H9 (cell line): Measurements from ENCODE around the gene RSBN1. TPM values are rescaled to one million over a fixed set of nuclear protein-coding genes. Genes with fewer than 3 reads are reported as not detected.

Experiments used
- DNase-seq: peaks from one replicate; pipeline ENCODE4 v3.0.0-alpha.2; 2017
- H2AFZ ChIP-seq: one replicate; pipeline ENCODE4 v1.6.1; 2013; ENCODE audit warnings: mild to moderate bottlenecking, low read length, control low read depth, moderate library complexity
- H2AK5ac ChIP-seq: 2 replicates; pipeline ENCODE4 v1.6.1; 2013; ENCODE audit warnings: low read length, control low read depth, mixed read lengths; ENCODE audit not compliant: insufficient read length
- H2BK120ac ChIP-seq: one replicate; pipeline ENCODE4 v1.6.1; 2013; ENCODE audit warnings: low read depth, mild to moderate bottlenecking, low read length, control low read depth, inconsistent platforms; ENCODE audit not compliant: poor library complexity, severe bottlenecking
- H2BK12ac ChIP-seq: 2 replicates; pipeline ENCODE4 v1.6.1; 2013; ENCODE audit warnings: low read length, control low read depth, mixed read lengths, low read depth; ENCODE audit not compliant: insufficient read length
- H2BK15ac ChIP-seq: 2 replicates; pipeline ENCODE4 v1.6.1; 2013; ENCODE audit warnings: low read depth, low read length, control low read depth
- H2BK20ac ChIP-seq: one replicate; pipeline ENCODE4 v1.6.1; 2013; ENCODE audit warnings: low read depth, mild to moderate bottlenecking, low read length, control low read depth, inconsistent platforms; ENCODE audit not compliant: poor library complexity, severe bottlenecking
- H2BK5ac ChIP-seq: 2 replicates; pipeline ENCODE4 v1.6.1; 2013; ENCODE audit warnings: low read length, control low read depth, mixed read lengths; ENCODE audit not compliant: insufficient read length
- H3K14ac ChIP-seq: 2 replicates; pipeline ENCODE4 v1.6.1; 2013; ENCODE audit warnings: low read length, control low read depth; ENCODE audit not compliant: insufficient read depth
- H3K18ac ChIP-seq: 2 replicates; pipeline ENCODE4 v1.6.1; 2013; ENCODE audit warnings: low read depth, mild to moderate bottlenecking, mixed read lengths, low read length, control low read depth; ENCODE audit not compliant: insufficient read length
- H3K23ac ChIP-seq: 2 replicates; pipeline ENCODE4 v1.6.1; 2013; ENCODE audit warnings: low read length, control low read depth, mixed read lengths, low read depth; ENCODE audit not compliant: insufficient read length
- H3K23me2 ChIP-seq: 2 replicates; pipeline ENCODE4 v1.6.1; 2013; ENCODE audit warnings: low read depth, mild to moderate bottlenecking, mixed read lengths, low read length, control low read depth; ENCODE audit not compliant: insufficient read length, poor library complexity, severe bottlenecking
- H3K27ac ChIP-seq: 2 replicates; pipeline ENCODE4 v1.5.1; 2013; ENCODE audit warnings: low read length, control low read depth, mixed read lengths, low read depth; ENCODE audit not compliant: insufficient read length
- H3K27me3 ChIP-seq: 2 replicates; pipeline ENCODE4 v1.6.1; 2013; ENCODE audit warnings: low read length, control low read depth, inconsistent platforms; ENCODE audit not compliant: insufficient read depth
- H3K4ac ChIP-seq: 2 replicates; pipeline ENCODE4 v1.6.1; 2013; ENCODE audit warnings: low read depth, mild to moderate bottlenecking, control low read depth, inconsistent platforms, low read length, moderate library complexity
- H3K4me1 ChIP-seq: 2 replicates; pipeline ENCODE4 v1.6.1; 2013; ENCODE audit warnings: low read length, control low read depth, inconsistent platforms; ENCODE audit not compliant: insufficient read depth
- H3K4me2 ChIP-seq: 2 replicates; pipeline ENCODE4 v1.6.1; 2013; ENCODE audit warnings: low read length, control low read depth, mixed read lengths; ENCODE audit not compliant: insufficient read length, insufficient read depth
- H3K56ac ChIP-seq: 2 replicates; pipeline ENCODE4 v1.6.1; 2013; ENCODE audit warnings: low read depth, mild to moderate bottlenecking, mixed read lengths, low read length, control low read depth; ENCODE audit not compliant: insufficient read length
- H3K79me1 ChIP-seq: 2 replicates; pipeline ENCODE4 v1.6.1; 2013; ENCODE audit warnings: low read depth, mild to moderate bottlenecking, moderate library complexity, low read length, control low read depth, inconsistent platforms; ENCODE audit not compliant: insufficient read depth, poor library complexity, severe bottlenecking
- H3K79me2 ChIP-seq: 2 replicates; pipeline ENCODE4 v1.6.1; 2013; ENCODE audit warnings: low read length, control low read depth, inconsistent platforms; ENCODE audit not compliant: insufficient read depth
- H3K9ac ChIP-seq: 2 replicates; pipeline ENCODE4 v1.6.1; 2013; ENCODE audit warnings: low read length, control low read depth, mixed read lengths; ENCODE audit not compliant: insufficient read length; ENCODE audit errors: extremely low read depth
- H3K9me3 ChIP-seq: one replicate; pipeline ENCODE4 v1.6.1; 2013; ENCODE audit warnings: low read depth, low read length, inconsistent platforms; ENCODE audit not compliant: control insufficient read depth
- H3T11ph ChIP-seq: one replicate; pipeline ENCODE4 v1.6.1; 2013; ENCODE audit warnings: mild to moderate bottlenecking, low read length, control low read depth, inconsistent platforms
- H4K20me1 ChIP-seq: one replicate; pipeline ENCODE4 v1.6.1; 2013; ENCODE audit not compliant: control insufficient read depth, insufficient read length, insufficient read depth
- H4K5ac ChIP-seq: 2 replicates; pipeline ENCODE4 v1.6.1; 2013; ENCODE audit warnings: low read depth, mild to moderate bottlenecking, mixed read lengths, low read length, control low read depth; ENCODE audit not compliant: insufficient read length
- H4K8ac ChIP-seq: replicated peaks from 2 replicates; pipeline ENCODE4 v1.6.1; 2013; ENCODE audit warnings: low read length, control low read depth, mixed read lengths, low read depth; ENCODE audit not compliant: insufficient read length
- H4K91ac ChIP-seq: 2 replicates; pipeline ENCODE4 v1.6.1; 2013; ENCODE audit warnings: low read depth, mild to moderate bottlenecking, moderate library complexity, mixed read lengths, low read length, control low read depth; ENCODE audit not compliant: insufficient read length
- H3K27ac Mint-ChIP-seq, 3 experiments: 2 replicates in 2 of 3; 3 replicates in 1 of 3; pipeline ENCODE4 v1.8.0; 2020 to 2021; ENCODE audit warnings: mixed read lengths in 3 of 3, mild to moderate bottlenecking in 1 of 3, moderate library complexity in 1 of 3
- H3K27me3 Mint-ChIP-seq: 2 replicates; pipeline ENCODE4 v1.8.0; 2021; ENCODE audit warnings: low read depth, mild to moderate bottlenecking, moderate library complexity, mixed read lengths
- H3K36me3 Mint-ChIP-seq, 3 experiments: 2 replicates in 2 of 3; 3 replicates in 1 of 3; pipeline ENCODE4 v1.8.0; 2020 to 2021; ENCODE audit warnings: low read depth in 3 of 3, mixed read lengths in 3 of 3; ENCODE audit not compliant: insufficient read depth in 1 of 3
- H3K4me1 Mint-ChIP-seq, 2 experiments: 2 replicates each; pipeline ENCODE4 v1.8.0; 2020; ENCODE audit warnings: mixed read lengths in 2 of 2
- H3K4me3 Mint-ChIP-seq, 2 experiments: 2 replicates in 1 of 2; 3 replicates in 1 of 2; pipeline ENCODE4 v1.8.0; 2020 to 2021; ENCODE audit warnings: mild to moderate bottlenecking in 2 of 2, mixed read lengths in 2 of 2, moderate library complexity in 1 of 2
- H3K9me3 Mint-ChIP-seq, 2 experiments: 2 replicates in 1 of 2; 3 replicates in 1 of 2; pipeline ENCODE4 v1.8.0; 2020; ENCODE audit warnings: mild to moderate bottlenecking in 2 of 2, mixed read lengths in 2 of 2, moderate library complexity in 1 of 2
- CTCF ChIP-seq: fragments of 200-600 bp; sonication (generic); conservative IDR thresholded peaks from 3 replicates; pipeline ENCODE4 v1.8.0; 2021; ENCODE audit warnings: antibody characterized with exemption, mild to moderate bottlenecking
- WGBS: extraction: QIAGEN DNeasy Blood & Tissue Kit; methylation state at CpG from one replicate; pipeline ENCODE4 v1.1.7; 2013; ENCODE audit warnings: missing lambda C conversion rate, low lambda C conversion rate, mixed read lengths; ENCODE audit not compliant: insufficient read length; ENCODE audit errors: extremely low coverage; 5-methylcytosine and 5-hydroxymethylcytosine counted together
- total RNA-seq: library from RNA; stranded (reverse); gene quantifications from 2 replicates; pipeline ENCODE4 v1.2.1, GENCODE V29; 2021

RSBN1 gene
- total RNA-seq, 1 experiment from 2014 or later = 11.0 TPM

- no peak overlapping the region for H2BK12ac ChIP-seq
- H2AK5ac ChIP-seq = no peak overlapping the region
- H3T11ph ChIP-seq = no peak overlapping the region
- H3K36me3 Mint-ChIP-seq = peaks cover 6 to 22% (median 22%) of the 10 kb centered on the region in 3 experiments; a peak in 6 of 7 replicates
- no peaks in the 10 kb centered on the region for H3K4me1 ChIP-seq
- H4K20me1 ChIP-seq = no peaks in the 10 kb centered on the region
- no peak overlapping the region for H2BK15ac ChIP-seq
- no peak overlapping the region for H4K8ac ChIP-seq
- no peak for TF ChIP-seq CTCF
- H3K79me1 ChIP-seq = no peaks in the 10 kb centered on the region
- no peak overlapping the region for H3K23ac ChIP-seq
- no peaks in the 10 kb centered on the region; the same call in 1 of the 2 replicates for H3K27me3 Mint-ChIP-seq
- H3K79me2 ChIP-seq = no peaks in the 10 kb centered on the region
- no peak overlapping the region for H2BK20ac ChIP-seq
- peaks cover 13% of the 10 kb centered on the region for H3K23me2 ChIP-seq
- peak overlapping the region; percentile 87 to 93 for H3K4me3 Mint-ChIP-seq
- no peak for DNase-seq
- no CpG with 5 or more reads among the region's 23 CpGs for WGBS
- H3K27ac ChIP-seq = no peak overlapping the region
- H3K4ac ChIP-seq = no peak overlapping the region
- H3K4me1 Mint-ChIP-seq = peaks cover 26 to 31% of the 10 kb centered on the region in 2 experiments
- H3K9me3 ChIP-seq = no peaks in the 10 kb centered on the region
- no peak overlapping the region for H2BK5ac ChIP-seq
- H4K91ac ChIP-seq = no peak overlapping the region
- H3K9ac ChIP-seq = peak overlapping the region; percentile 86
- peak overlapping the region; percentile 96 to 99 (median 99) for H3K27ac Mint-ChIP-seq
- no peak overlapping the region for H3K18ac ChIP-seq
- H3K56ac ChIP-seq = no peak overlapping the region
- no peak overlapping the region for H2BK120ac ChIP-seq
- H3K4me2 ChIP-seq = peak overlapping the region; percentile 97
- no peak overlapping the region for H3K14ac ChIP-seq
- H3K9me3 Mint-ChIP-seq = no peaks in the 10 kb centered on the region
- H4K5ac ChIP-seq = no peak overlapping the region
- H3K27me3 ChIP-seq = no peaks in the 10 kb centered on the region
- no peak overlapping the region for H2AFZ ChIP-seq
These were observed 51.9 kb downstream of the RSBN1 start for GRCh38 chr1:113760102-113761080.
